Ectodermal cell (in vitro differentiated cells): Measurements from ENCODE around the gene BAX.
"Not testable (repeated sequence)": the region's sequence is repeated elsewhere in the genome, so short reads cannot be mapped to it uniquely, and the experiment has no call there.

Experiments used
- H3K27ac ChIP-seq: 2 replicates; pipeline ENCODE4 v1.7.0; 2013; ENCODE audit warnings: mild to moderate bottlenecking, low read depth, low read length; ENCODE audit not compliant: insufficient read depth, poor library complexity, severe bottlenecking
- H3K27me3 ChIP-seq: 2 replicates; pipeline ENCODE4 v1.7.0; 2013; ENCODE audit warnings: mild to moderate bottlenecking, low read length; ENCODE audit not compliant: insufficient read depth, control insufficient read depth, poor library complexity, severe bottlenecking
- H3K36me3 ChIP-seq: one replicate; pipeline ENCODE4 v1.7.0; 2013; ENCODE audit warnings: low read length; ENCODE audit not compliant: control insufficient read depth, insufficient read depth
- H3K4me1 ChIP-seq: one replicate; pipeline ENCODE4 v1.7.0; 2013; ENCODE audit warnings: low read length; ENCODE audit not compliant: control insufficient read depth, insufficient read depth
- H3K4me3 ChIP-seq: 2 replicates; pipeline ENCODE4 v1.7.0; 2013; ENCODE audit warnings: low read depth, low read length, control low read depth; ENCODE audit not compliant: insufficient read depth
- H3K9me3 ChIP-seq: 2 replicates; pipeline ENCODE4 v1.7.0; 2013; ENCODE audit warnings: mild to moderate bottlenecking, low read length, moderate library complexity; ENCODE audit not compliant: control insufficient read depth
- WGBS, 2 experiments: methylation state at CpG; one replicate each; pipeline ENCODE4 v1.1.7; 2013; ENCODE audit warnings: missing lambda C conversion rate in 2 of 2; 5-methylcytosine and 5-hydroxymethylcytosine counted together

Gene BAX

DNA sequence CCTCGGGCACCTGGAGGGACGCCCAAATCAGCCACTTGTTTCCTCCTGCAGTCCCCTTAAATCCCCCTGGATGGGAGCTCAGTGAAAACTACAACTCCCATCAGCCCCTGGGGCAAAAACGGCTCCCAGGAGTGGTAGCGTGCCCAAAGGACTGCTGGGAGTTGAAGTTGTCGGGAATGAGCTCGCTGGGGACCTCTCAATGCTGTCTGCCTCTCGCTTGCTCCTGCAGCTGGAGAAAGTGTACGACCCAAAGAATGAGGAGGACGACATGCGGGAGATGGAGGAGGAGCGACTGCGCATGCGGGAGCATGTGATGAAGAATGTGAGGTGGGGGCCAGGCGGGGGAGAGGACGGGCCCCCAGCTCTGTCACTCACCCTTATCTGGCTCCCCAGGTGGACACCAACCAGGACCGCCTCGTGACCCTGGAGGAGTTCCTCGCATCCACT is 35.9 kb upstream of the BAX start:
- Histone ChIP-seq H3K36me3 (peaks cover 11% of the 10 kb centered on the region), H3K27ac (no peak overlapping the region), H3K4me1 (no peaks in the 10 kb centered on the region), H3K4me3 (no peak overlapping the region), H3K9me3 (no peaks in the 10 kb centered on the region), H3K27me3 (no peaks in the 10 kb centered on the region)
- 84 to 85% methylated on average over 18 of the region's 18 CpGs for WGBS, 2 experiments

DNA sequence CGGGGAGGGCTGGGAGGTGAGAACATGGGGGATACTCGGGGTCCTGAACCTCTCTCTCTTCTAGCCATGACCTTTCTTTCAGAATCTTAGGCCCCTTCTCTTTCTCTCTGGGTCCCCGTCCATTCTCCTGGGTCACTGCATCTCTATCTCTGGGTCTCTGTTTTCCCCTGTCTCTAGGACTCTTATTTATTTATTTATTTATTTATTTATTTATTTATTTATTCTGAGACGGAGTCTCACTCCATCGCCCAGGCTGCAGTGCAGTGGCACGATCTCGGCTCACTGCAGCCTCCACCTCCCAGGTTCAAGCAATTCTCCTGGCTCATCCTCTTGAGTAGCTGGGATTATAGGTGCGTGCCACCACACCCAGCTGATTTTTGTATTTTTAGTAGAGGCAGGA is 35.4 kb upstream of the BAX start:
- H3K27ac ChIP-seq, H3K4me1 ChIP-seq, H3K9me3 ChIP-seq, H3K4me3 ChIP-seq, H3K27me3 ChIP-seq: not testable (repeated sequence)
- 92% methylated on average over 8 of the region's 8 CpGs for WGBS, 2 experiments
- H3K36me3 ChIP-seq, result peaks cover 11% of the 10 kb centered on the region

DNA sequence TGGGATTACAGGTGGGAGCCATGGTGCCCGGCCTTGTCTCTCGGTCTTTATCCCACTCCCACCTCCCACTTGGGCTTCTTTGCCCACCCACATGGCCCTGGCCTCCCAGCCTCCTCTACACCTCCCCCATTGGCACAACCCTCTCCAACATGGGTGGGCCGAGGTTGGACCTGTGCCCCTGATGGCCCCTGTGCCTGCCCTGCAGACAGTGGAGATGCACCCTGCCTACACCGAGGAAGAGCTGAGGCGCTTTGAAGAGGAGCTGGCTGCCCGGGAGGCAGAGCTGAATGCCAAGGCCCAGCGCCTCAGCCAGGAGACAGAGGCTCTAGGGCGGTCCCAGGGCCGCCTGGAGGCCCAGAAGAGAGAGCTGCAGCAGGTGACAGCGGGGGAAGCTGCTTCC is 33.7 kb upstream of the BAX start:
- H3K27me3 ChIP-seq, result no peaks in the 10 kb centered on the region
- WGBS, 2 experiments, result 84 to 86% methylated on average over 10 of the region's 10 CpGs
- H3K36me3 ChIP-seq, result peaks cover 3% of the 10 kb centered on the region
- no peaks in the 10 kb centered on the region for H3K4me1 ChIP-seq
- no peaks in the 10 kb centered on the region for H3K9me3 ChIP-seq
- H3K27ac ChIP-seq, result no peak overlapping the region
- H3K4me3 ChIP-seq, result no peak overlapping the region

DNA sequence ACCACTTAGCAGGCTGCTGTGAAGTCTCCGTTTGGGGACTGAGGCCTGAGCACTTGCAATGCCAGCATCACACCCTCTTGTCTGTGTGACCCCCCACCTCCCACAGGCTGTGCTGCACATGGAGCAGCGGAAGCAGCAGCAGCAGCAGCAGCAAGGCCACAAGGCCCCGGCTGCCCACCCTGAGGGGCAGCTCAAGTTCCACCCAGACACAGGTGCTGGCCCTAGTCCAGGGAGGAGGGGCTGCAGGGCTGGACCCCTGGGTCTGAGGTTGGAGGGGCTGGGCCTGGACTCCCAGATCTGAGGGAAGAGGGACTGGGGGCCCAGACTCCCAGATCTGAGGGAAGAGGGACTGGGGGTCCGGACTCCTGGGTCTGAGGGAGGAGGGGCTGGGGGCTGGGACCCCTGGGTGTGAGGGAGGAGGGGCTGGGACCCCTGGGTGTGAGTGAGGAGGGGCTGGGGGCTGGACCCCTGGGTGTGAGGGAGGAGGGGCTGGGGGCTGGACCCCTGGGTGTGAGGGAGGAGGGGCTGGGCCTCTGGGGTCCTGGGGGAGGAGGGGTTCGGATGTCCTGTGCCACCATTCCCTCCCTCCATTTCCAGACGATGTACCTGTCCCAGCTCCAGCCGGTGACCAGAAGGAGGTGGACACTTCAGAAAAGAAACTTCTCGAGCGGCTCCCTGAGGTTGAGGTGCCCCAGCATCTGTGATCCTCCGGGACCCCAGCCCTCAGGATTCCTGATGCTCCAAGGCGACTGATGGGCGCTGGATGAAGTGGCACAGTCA is 32.8 kb upstream of the BAX start:
- Histone ChIP-seq H3K4me1 (no peaks in the 10 kb centered on the region), H3K27me3 (no peaks in the 10 kb centered on the region), H3K27ac (no peak overlapping the region), H3K36me3 (no peaks in the 10 kb centered on the region), H3K9me3 (no peaks in the 10 kb centered on the region), H3K4me3 (no peak overlapping the region)
- WGBS, 2 experiments, result 95 to 96% methylated on average over 12 of the region's 12 CpGs

GRCh38 chr19:48922548-48923490 is 31.9 kb upstream of the BAX start:
- no peak overlapping the region for H3K27ac ChIP-seq
- H3K27me3 ChIP-seq, result no peaks in the 10 kb centered on the region
- H3K9me3 ChIP-seq, result no peaks in the 10 kb centered on the region
- no peak overlapping the region for H3K4me3 ChIP-seq
- H3K36me3 ChIP-seq, result no peaks in the 10 kb centered on the region
- 91 to 92% methylated on average over 18 of the region's 18 CpGs for WGBS, 2 experiments
- H3K4me1 ChIP-seq, result no peaks in the 10 kb centered on the region

GRCh38 chr19:48925240-48925843 is 29.3 kb upstream of the BAX start:
- WGBS, 2 experiments, result 86 to 88% methylated on average over 11 of the region's 11 CpGs
- Histone ChIP-seq H3K4me3 (no peak overlapping the region), H3K9me3 (no peaks in the 10 kb centered on the region), H3K27me3 (no peaks in the 10 kb centered on the region), H3K4me1 (no peaks in the 10 kb centered on the region), H3K27ac (no peak overlapping the region), H3K36me3 (no peaks in the 10 kb centered on the region)

DNA sequence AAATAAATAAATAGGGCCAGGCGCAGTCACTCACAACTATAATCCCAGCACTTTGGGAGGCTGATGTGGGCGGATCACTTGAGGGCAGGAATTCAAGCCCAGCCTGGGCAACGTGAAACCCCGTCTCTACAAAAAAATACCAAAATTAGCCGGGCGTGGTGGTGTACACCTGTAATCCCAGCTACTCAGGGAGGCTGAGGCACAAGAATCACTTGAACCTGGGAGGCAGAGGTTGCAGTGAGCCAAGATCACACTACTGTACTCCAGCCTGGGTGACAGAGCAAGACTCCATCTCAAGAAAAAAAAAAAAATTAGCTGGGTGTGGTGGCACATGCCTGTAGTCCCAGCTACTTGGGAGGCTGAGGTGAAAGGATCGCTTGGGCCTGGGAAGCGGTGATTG is 28.8 kb upstream of the BAX start:
- WGBS, 2 experiments, result 87 to 88% methylated on average over 8 of the region's 8 CpGs

DNA sequence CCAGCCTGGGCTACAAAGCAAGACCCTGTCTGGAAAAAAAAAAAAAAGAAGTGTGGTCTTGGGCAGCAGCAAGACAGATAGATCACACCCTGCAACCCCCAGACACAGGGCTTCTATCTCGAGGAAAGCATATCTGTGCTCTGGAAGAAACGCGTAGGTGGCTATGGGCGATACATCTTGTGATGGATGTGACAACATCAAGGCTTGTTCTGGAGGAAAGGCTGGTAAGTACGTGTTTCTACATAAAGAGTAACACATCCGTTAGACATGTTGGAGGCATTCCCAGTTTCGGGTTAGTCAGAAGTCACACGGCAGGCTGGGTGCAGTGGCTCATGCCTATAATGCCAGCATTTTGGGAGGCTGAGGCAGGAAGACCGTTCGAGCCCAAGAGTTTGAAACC is 27.8 kb upstream of the BAX start:
- no peaks in the 10 kb centered on the region for H3K9me3 ChIP-seq
- H3K36me3 ChIP-seq, result no peaks in the 10 kb centered on the region
- peaks cover 9% of the 10 kb centered on the region for H3K27me3 ChIP-seq
- H3K27ac ChIP-seq, result no peak overlapping the region
- H3K4me1 ChIP-seq, result no peaks in the 10 kb centered on the region
- H3K4me3 ChIP-seq, result no peak overlapping the region
- WGBS, 2 experiments, result 90% methylated on average over 10 of the region's 10 CpGs

More for the DNA sequence above, 28.8 kb upstream of the BAX start:
- not testable (repeated sequence) for H3K9me3 ChIP-seq, H3K4me1 ChIP-seq, H3K27ac ChIP-seq, H3K4me3 ChIP-seq, H3K36me3 ChIP-seq, H3K27me3 ChIP-seq

- H3K27ac ChIP-seq, H3K4me1 ChIP-seq, H3K4me3 ChIP-seq, H3K9me3 ChIP-seq, H3K36me3 ChIP-seq: not testable (repeated sequence)
- peaks cover 17% of the 10 kb centered on the region for H3K27me3 ChIP-seq
- WGBS, 2 experiments, result 90 to 91% methylated on average over 17 of the region's 17 CpGs
Measured at GRCh38 chr19:48927692-48928091, 27.0 kb upstream of the BAX start.
